GM20000 (cell line): Measurements from ENCODE around the gene RTKN2.

ENCODE experiments used
- DNase-seq: peaks from one replicate; pipeline ENCODE4 v3.0.0; 2012; ENCODE audit warnings: low spot score
- CTCF ChIP-seq: IDR thresholded peaks from 2 replicates; pipeline ENCODE4 v1.5.1; 2012; ENCODE audit warnings: mild to moderate bottlenecking, control low read depth; ENCODE audit errors: extremely low read depth, missing control alignments

RTKN2 gene

GRCh38 chr10:62175251-62175650, 93.4 kb downstream of the RTKN2 start:
- TF ChIP-seq CTCF: no peak
- DNase-seq: no peak

GRCh38 chr10:62172465-62172864, 96.2 kb downstream of the RTKN2 start:
- TF ChIP-seq CTCF: no peak
- DNase-seq: no peak

GRCh38 chr10:62171791-62172190, 96.9 kb downstream of the RTKN2 start:
- no peak for DNase-seq
- TF ChIP-seq CTCF: no peak

GRCh38 chr10:62170732-62171131, 97.9 kb downstream of the RTKN2 start:
- DNase-seq: no peak
- TF ChIP-seq CTCF: no peak

- no peak for TF ChIP-seq CTCF
Measured at GRCh38 chr10:62166331-62167131, 102.1 kb downstream of the RTKN2 start.

GRCh38 chr10:62165803-62166202, 102.8 kb downstream of the RTKN2 start:
- DNase-seq: no peak
- TF ChIP-seq CTCF: no peak

More at GRCh38 chr10:62166331-62167131, 102.1 kb downstream of the RTKN2 start:
- peak; percentile 27 for DNase-seq

GRCh38 chr10:62163024-62163423, 105.6 kb downstream of the RTKN2 start:
- no peak for TF ChIP-seq CTCF
- no peak for DNase-seq
